GM23338 (cell line): ENCODE measurements around the gene HNF4A.

Experiments
- CREB1 ChIP-seq: fragments of 250-450 bp; sonication (Bioruptor Pico); IDR thresholded peaks from 2 replicates; pipeline ENCODE4 v1.5.0; 2020; ENCODE audit warnings: low read depth, mild to moderate bottlenecking, moderate library complexity
- EZH2 ChIP-seq: fragments of 200-600 bp; sonication (generic); IDR thresholded peaks from one replicate; pipeline ENCODE4 v1.8.0; 2017; ENCODE audit warnings: antibody characterized with exemption, mild to moderate bottlenecking, low read depth; ENCODE audit not compliant: unreplicated experiment
- EZH2phosphoT487 ChIP-seq: fragments of 200-600 bp; sonication (generic); IDR thresholded peaks from one replicate; pipeline ENCODE4 v1.8.1; 2018; ENCODE audit warnings: antibody characterized with exemption; ENCODE audit not compliant: unreplicated experiment
- JUNB ChIP-seq: IDR thresholded peaks from one replicate; pipeline ENCODE4 v1.6.1; 2016; ENCODE audit warnings: antibody characterized with exemption; ENCODE audit not compliant: unreplicated experiment
- NANOG ChIP-seq: IDR thresholded peaks from 2 replicates; pipeline ENCODE4 v1.6.1; 2016; ENCODE audit warnings: antibody characterized with exemption, borderline replicate concordance
- POLR2AphosphoS5 ChIP-seq: IDR thresholded peaks from 2 replicates; pipeline ENCODE4 v1.6.1; 2016; ENCODE audit warnings: antibody characterized with exemption, low read depth
- ZNF114 ChIP-seq: fragments of 250-450 bp; sonication (Bioruptor Pico); IDR thresholded peaks from 2 replicates; pipeline ENCODE4 v1.5.0; 2020; ENCODE audit warnings: mild to moderate bottlenecking, moderate library complexity
- ZNF331 ChIP-seq: fragments of 250-450 bp; sonication (Bioruptor Pico); IDR thresholded peaks from 2 replicates; pipeline ENCODE4 v1.5.0; 2020; ENCODE audit warnings: low read depth, mild to moderate bottlenecking, moderate library complexity
- TF ChIP-seq, protein P1 (sequence below), 2 experiments: fragments of 200-600 bp in 1 of 2; sonication (generic) in 1 of 2; conservative IDR thresholded peaks; 2 replicates each; pipeline versions ENCODE4 v1.5.1 to v1.6.1; 2016 to 2017; ENCODE audit warnings: antibody characterized with exemption in 2 of 2, low read depth in 2 of 2, mild to moderate bottlenecking in 2 of 2, moderate library complexity in 1 of 2
- TF ChIP-seq, protein P2 (sequence below): fragments of 250-450 bp; sonication (Bioruptor Pico); IDR thresholded peaks from 2 replicates; pipeline ENCODE4 v1.5.0; 2020; ENCODE audit warnings: mild to moderate bottlenecking, moderate library complexity
- TF ChIP-seq, protein P3 (sequence below): IDR thresholded peaks from one replicate; pipeline ENCODE4 v1.6.1; 2018; ENCODE audit warnings: antibody characterized with exemption; ENCODE audit not compliant: unreplicated experiment

DNA sequence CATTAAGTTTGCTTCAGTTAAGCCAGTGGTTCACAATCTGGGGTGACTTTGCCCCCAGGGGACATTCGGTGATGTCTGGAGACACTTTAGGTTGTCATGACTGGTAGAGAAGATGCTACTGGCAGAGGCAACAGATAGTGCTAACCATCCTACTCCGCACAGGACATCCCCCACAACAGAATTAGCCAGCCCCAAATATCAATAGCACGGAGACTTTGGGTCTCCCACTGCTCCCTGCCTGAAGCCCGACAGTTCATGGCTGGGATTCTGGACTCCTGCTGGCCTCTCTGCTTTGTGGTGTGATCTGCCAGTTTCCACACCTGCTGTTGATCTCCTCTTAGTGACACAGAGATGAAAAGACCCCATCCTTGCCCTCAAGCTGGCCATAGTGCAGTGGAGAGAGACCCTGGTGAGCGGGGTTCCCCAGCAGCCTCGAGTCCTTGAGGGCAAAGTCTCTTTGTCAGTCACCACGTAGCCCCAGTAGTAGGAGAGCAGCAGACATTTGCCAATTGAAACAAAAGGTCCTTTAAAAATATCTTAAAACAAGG is 95.5 kb downstream of the HNF4A start:
- TF ChIP-seq EZH2 (no peak), JUNB (no peak), POLR2AphosphoS5 (no peak), EZH2phosphoT487 (no peak), NANOG (no peak), ZNF114 (CRISPR knock-in tag) (no peak), CREB1 (CRISPR knock-in tag) (no peak), ZNF331 (no peak)
- TF ChIP-seq, protein P1, sequence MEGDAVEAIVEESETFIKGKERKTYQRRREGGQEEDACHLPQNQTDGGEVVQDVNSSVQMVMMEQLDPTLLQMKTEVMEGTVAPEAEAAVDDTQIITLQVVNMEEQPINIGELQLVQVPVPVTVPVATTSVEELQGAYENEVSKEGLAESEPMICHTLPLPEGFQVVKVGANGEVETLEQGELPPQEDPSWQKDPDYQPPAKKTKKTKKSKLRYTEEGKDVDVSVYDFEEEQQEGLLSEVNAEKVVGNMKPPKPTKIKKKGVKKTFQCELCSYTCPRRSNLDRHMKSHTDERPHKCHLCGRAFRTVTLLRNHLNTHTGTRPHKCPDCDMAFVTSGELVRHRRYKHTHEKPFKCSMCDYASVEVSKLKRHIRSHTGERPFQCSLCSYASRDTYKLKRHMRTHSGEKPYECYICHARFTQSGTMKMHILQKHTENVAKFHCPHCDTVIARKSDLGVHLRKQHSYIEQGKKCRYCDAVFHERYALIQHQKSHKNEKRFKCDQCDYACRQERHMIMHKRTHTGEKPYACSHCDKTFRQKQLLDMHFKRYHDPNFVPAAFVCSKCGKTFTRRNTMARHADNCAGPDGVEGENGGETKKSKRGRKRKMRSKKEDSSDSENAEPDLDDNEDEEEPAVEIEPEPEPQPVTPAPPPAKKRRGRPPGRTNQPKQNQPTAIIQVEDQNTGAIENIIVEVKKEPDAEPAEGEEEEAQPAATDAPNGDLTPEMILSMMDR (conservative IDR thresholded peaks at IDR 0.05; ENCODE audit: low read depth in 2 of 2), result no peak
- TF ChIP-seq, protein P2, sequence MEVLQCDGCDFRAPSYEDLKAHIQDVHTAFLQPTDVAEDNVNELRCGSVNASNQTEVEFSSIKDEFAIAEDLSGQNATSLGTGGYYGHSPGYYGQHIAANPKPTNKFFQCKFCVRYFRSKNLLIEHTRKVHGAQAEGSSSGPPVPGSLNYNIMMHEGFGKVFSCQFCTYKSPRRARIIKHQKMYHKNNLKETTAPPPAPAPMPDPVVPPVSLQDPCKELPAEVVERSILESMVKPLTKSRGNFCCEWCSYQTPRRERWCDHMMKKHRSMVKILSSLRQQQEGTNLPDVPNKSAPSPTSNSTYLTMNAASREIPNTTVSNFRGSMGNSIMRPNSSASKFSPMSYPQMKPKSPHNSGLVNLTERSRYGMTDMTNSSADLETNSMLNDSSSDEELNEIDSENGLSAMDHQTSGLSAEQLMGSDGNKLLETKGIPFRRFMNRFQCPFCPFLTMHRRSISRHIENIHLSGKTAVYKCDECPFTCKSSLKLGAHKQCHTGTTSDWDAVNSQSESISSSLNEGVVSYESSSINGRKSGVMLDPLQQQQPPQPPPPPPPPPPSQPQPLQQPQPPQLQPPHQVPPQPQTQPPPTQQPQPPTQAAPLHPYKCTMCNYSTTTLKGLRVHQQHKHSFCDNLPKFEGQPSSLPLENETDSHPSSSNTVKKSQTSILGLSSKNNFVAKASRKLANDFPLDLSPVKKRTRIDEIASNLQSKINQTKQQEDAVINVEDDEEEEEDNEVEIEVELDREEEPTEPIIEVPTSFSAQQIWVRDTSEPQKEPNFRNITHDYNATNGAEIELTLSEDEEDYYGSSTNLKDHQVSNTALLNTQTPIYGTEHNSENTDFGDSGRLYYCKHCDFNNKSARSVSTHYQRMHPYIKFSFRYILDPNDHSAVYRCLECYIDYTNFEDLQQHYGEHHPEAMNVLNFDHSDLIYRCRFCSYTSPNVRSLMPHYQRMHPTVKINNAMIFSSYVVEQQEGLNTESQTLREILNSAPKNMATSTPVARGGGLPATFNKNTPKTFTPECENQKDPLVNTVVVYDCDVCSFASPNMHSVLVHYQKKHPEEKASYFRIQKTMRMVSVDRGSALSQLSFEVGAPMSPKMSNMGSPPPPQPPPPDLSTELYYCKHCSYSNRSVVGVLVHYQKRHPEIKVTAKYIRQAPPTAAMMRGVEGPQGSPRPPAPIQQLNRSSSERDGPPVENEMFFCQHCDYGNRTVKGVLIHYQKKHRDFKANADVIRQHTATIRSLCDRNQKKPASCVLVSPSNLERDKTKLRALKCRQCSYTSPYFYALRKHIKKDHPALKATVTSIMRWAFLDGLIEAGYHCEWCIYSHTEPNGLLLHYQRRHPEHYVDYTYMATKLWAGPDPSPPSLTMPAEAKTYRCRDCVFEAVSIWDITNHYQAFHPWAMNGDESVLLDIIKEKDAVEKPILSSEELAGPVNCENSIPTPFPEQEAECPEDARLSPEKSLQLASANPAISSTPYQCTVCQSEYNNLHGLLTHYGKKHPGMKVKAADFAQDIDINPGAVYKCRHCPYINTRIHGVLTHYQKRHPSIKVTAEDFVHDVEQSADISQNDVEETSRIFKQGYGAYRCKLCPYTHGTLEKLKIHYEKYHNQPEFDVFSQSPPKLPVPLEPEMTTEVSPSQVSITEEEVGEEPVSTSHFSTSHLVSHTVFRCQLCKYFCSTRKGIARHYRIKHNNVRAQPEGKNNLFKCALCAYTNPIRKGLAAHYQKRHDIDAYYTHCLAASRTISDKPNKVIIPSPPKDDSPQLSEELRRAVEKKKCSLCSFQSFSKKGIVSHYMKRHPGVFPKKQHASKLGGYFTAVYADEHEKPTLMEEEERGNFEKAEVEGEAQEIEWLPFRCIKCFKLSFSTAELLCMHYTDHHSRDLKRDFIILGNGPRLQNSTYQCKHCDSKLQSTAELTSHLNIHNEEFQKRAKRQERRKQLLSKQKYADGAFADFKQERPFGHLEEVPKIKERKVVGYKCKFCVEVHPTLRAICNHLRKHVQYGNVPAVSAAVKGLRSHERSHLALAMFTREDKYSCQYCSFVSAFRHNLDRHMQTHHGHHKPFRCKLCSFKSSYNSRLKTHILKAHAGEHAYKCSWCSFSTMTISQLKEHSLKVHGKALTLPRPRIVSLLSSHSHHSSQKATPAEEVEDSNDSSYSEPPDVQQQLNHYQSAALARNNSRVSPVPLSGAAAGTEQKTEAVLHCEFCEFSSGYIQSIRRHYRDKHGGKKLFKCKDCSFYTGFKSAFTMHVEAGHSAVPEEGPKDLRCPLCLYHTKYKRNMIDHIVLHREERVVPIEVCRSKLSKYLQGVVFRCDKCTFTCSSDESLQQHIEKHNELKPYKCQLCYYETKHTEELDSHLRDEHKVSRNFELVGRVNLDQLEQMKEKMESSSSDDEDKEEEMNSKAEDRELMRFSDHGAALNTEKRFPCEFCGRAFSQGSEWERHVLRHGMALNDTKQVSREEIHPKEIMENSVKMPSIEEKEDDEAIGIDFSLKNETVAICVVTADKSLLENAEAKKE (CRISPR knock-in tag), result no peak
- TF ChIP-seq, protein P3, sequence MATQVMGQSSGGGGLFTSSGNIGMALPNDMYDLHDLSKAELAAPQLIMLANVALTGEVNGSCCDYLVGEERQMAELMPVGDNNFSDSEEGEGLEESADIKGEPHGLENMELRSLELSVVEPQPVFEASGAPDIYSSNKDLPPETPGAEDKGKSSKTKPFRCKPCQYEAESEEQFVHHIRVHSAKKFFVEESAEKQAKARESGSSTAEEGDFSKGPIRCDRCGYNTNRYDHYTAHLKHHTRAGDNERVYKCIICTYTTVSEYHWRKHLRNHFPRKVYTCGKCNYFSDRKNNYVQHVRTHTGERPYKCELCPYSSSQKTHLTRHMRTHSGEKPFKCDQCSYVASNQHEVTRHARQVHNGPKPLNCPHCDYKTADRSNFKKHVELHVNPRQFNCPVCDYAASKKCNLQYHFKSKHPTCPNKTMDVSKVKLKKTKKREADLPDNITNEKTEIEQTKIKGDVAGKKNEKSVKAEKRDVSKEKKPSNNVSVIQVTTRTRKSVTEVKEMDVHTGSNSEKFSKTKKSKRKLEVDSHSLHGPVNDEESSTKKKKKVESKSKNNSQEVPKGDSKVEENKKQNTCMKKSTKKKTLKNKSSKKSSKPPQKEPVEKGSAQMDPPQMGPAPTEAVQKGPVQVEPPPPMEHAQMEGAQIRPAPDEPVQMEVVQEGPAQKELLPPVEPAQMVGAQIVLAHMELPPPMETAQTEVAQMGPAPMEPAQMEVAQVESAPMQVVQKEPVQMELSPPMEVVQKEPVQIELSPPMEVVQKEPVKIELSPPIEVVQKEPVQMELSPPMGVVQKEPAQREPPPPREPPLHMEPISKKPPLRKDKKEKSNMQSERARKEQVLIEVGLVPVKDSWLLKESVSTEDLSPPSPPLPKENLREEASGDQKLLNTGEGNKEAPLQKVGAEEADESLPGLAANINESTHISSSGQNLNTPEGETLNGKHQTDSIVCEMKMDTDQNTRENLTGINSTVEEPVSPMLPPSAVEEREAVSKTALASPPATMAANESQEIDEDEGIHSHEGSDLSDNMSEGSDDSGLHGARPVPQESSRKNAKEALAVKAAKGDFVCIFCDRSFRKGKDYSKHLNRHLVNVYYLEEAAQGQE, result no peak
